ENCODE results near the gene MKRN2. TPM values are rescaled to one million over a fixed set of nuclear protein-coding genes. Genes with fewer than 3 reads are reported as not detected.

MKRN2 gene
- total RNA-seq, 1 experiment from 2014 or later, result 18.2 TPM

DNA sequence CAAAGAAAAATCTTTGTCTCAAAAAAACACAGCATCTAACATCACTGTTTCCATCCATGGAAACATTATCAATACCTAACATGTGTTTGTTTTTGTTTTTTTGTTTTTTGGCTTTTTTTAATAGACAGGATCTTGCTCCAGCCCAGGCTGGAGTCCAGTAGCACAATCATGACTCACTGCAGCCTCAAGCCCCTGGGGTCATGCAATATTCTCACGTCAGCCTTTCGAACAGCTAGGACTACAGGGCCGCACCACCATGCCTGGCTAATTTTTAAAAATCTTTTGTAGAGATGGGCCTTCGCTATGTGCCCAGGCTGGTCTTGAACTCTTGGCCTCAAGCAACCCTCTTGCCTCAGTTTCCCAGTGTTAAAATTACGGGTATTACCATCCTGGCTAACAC is 54.2 kb downstream of the MKRN2 start:
- Mint-ChIP-seq H3K9me3 (no peaks in the 10 kb centered on the region), H3K27me3 (ENCODE audit: low read depth) (no peaks in the 10 kb centered on the region), H3K4me1 (peaks cover 7% of the 10 kb centered on the region), H3K27ac (no peak overlapping the region), H3K36me3 (peaks cover 33% of the 10 kb centered on the region), H3K4me3 (no peak overlapping the region)
- CTCF ChIA-PET, result no interaction called here
- ATAC-seq (no peak), DNase-seq (ENCODE audit: low spot score) (no peak)
- POLR2A ChIA-PET, result interaction anchor here (0.7 kb wide), 1 partner anchor 35 kb away, joined by 3 read pairs; no protein-coding TSS in a partner anchor
- TF ChIP-seq TEAD1 (CRISPR knock-in tag; IDR thresholded peaks at IDR 0.05) (no peak), SP1 (CRISPR knock-in tag; conservative IDR thresholded peaks at IDR 0.05) (no peak), IRF2 (CRISPR knock-in tag; IDR thresholded peaks at IDR 0.05; ENCODE audit: borderline replicate concordance, low read depth) (no peak), NFYB (CRISPR knock-in tag; conservative IDR thresholded peaks at IDR 0.05; ENCODE audit: low read depth) (no peak)
- TF ChIP-seq, protein P1, sequence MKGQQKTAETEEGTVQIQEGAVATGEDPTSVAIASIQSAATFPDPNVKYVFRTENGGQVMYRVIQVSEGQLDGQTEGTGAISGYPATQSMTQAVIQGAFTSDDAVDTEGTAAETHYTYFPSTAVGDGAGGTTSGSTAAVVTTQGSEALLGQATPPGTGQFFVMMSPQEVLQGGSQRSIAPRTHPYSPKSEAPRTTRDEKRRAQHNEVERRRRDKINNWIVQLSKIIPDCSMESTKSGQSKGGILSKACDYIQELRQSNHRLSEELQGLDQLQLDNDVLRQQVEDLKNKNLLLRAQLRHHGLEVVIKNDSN (CRISPR knock-in tag; IDR thresholded peaks at IDR 0.05), result no peak
- TF ChIP-seq, protein P2, sequence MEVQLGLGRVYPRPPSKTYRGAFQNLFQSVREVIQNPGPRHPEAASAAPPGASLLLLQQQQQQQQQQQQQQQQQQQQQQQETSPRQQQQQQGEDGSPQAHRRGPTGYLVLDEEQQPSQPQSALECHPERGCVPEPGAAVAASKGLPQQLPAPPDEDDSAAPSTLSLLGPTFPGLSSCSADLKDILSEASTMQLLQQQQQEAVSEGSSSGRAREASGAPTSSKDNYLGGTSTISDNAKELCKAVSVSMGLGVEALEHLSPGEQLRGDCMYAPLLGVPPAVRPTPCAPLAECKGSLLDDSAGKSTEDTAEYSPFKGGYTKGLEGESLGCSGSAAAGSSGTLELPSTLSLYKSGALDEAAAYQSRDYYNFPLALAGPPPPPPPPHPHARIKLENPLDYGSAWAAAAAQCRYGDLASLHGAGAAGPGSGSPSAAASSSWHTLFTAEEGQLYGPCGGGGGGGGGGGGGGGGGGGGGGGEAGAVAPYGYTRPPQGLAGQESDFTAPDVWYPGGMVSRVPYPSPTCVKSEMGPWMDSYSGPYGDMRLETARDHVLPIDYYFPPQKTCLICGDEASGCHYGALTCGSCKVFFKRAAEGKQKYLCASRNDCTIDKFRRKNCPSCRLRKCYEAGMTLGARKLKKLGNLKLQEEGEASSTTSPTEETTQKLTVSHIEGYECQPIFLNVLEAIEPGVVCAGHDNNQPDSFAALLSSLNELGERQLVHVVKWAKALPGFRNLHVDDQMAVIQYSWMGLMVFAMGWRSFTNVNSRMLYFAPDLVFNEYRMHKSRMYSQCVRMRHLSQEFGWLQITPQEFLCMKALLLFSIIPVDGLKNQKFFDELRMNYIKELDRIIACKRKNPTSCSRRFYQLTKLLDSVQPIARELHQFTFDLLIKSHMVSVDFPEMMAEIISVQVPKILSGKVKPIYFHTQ (CRISPR knock-in tag; IDR thresholded peaks at IDR 0.05), result no peak

DNA sequence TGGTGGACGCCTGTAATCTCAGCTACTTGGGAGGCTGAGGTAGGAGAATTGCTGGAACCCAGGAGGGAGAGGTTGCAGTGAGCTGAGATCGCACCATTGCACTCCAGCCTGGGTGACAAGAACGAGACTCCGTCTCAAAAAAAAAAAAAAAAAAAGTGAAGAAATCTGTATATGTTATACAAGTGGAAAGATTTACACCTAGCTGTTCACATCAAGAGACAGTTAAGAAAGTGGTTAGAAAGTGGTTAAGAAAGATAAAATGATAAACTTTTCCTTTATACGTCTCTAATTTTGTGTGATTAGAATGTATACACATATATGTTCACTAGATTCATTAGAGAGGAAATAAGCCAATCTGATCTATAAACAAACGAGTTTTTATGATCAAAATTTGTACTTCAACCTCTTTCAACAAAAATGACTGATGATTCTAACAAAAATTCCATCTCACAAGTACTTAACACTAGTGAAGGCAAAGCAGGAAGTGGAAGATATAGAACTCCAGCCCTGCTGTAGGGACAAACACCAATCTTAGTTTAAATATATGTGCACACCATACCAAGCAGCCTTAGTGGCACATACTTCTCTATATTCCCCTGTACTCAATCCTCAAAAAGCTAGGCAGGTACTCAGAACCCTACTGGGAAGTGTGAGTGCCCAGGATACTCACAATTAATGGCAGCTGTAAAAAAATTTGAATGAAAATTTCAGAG is 55.8 kb downstream of the MKRN2 start:
- no peaks in the 10 kb centered on the region for H3K9me3 Mint-ChIP-seq
- H3K27me3 Mint-ChIP-seq (ENCODE audit: low read depth), result no peaks in the 10 kb centered on the region
- peaks cover 30% of the 10 kb centered on the region for H3K36me3 Mint-ChIP-seq
- ATAC-seq (no peak), DNase-seq (ENCODE audit: low spot score) (no peak)
- H3K4me1 Mint-ChIP-seq, result peaks cover 7% of the 10 kb centered on the region
- ChIA-PET POLR2A (no interaction called here), CTCF (interaction anchor here (0.9 kb wide), 1 partner anchor 210 kb away, joined by 4 read pairs; no protein-coding TSS in a partner anchor)
- H3K4me3 Mint-ChIP-seq, result no peak overlapping the region
- H3K27ac Mint-ChIP-seq, result no peak overlapping the region
- TF ChIP-seq GRHL2 (CRISPR knock-in tag; IDR thresholded peaks at IDR 0.05; ENCODE audit: insufficient replicate concordance, severe bottlenecking), result no peak
- no peak for TF ChIP-seq PRRX2 (CRISPR knock-in tag; IDR thresholded peaks at IDR 0.05)
- no peak for TF ChIP-seq FOXP1 (CRISPR knock-in tag; IDR thresholded peaks at IDR 0.05; ENCODE audit: borderline replicate concordance)
- TF ChIP-seq, protein P3, sequence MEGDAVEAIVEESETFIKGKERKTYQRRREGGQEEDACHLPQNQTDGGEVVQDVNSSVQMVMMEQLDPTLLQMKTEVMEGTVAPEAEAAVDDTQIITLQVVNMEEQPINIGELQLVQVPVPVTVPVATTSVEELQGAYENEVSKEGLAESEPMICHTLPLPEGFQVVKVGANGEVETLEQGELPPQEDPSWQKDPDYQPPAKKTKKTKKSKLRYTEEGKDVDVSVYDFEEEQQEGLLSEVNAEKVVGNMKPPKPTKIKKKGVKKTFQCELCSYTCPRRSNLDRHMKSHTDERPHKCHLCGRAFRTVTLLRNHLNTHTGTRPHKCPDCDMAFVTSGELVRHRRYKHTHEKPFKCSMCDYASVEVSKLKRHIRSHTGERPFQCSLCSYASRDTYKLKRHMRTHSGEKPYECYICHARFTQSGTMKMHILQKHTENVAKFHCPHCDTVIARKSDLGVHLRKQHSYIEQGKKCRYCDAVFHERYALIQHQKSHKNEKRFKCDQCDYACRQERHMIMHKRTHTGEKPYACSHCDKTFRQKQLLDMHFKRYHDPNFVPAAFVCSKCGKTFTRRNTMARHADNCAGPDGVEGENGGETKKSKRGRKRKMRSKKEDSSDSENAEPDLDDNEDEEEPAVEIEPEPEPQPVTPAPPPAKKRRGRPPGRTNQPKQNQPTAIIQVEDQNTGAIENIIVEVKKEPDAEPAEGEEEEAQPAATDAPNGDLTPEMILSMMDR (IDR thresholded peaks at IDR 0.05), result no peak
- TF ChIP-seq, protein P4, sequence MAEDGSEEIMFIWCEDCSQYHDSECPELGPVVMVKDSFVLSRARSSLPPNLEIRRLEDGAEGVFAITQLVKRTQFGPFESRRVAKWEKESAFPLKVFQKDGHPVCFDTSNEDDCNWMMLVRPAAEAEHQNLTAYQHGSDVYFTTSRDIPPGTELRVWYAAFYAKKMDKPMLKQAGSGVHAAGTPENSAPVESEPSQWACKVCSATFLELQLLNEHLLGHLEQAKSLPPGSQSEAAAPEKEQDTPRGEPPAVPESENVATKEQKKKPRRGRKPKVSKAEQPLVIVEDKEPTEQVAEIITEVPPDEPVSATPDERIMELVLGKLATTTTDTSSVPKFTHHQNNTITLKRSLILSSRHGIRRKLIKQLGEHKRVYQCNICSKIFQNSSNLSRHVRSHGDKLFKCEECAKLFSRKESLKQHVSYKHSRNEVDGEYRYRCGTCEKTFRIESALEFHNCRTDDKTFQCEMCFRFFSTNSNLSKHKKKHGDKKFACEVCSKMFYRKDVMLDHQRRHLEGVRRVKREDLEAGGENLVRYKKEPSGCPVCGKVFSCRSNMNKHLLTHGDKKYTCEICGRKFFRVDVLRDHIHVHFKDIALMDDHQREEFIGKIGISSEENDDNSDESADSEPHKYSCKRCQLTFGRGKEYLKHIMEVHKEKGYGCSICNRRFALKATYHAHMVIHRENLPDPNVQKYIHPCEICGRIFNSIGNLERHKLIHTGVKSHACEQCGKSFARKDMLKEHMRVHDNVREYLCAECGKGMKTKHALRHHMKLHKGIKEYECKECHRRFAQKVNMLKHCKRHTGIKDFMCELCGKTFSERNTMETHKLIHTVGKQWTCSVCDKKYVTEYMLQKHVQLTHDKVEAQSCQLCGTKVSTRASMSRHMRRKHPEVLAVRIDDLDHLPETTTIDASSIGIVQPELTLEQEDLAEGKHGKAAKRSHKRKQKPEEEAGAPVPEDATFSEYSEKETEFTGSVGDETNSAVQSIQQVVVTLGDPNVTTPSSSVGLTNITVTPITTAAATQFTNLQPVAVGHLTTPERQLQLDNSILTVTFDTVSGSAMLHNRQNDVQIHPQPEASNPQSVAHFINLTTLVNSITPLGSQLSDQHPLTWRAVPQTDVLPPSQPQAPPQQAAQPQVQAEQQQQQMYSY (CRISPR knock-in tag; IDR thresholded peaks at IDR 0.05), result no peak
- no peak for TF ChIP-seq NR1H2 (CRISPR knock-in tag; IDR thresholded peaks at IDR 0.05)
- no peak for TF ChIP-seq KAT7 (CRISPR knock-in tag; IDR thresholded peaks at IDR 0.05; ENCODE audit: borderline replicate concordance)
- no peak for TF ChIP-seq NR2C2 (CRISPR knock-in tag; IDR thresholded peaks at IDR 0.05)
- no peak for TF ChIP-seq HMGA2 (CRISPR knock-in tag; IDR thresholded peaks at IDR 0.05)
- no peak for TF ChIP-seq ZNF671 (CRISPR knock-in tag; IDR thresholded peaks at IDR 0.05)
- no peak for TF ChIP-seq NFYB (CRISPR knock-in tag; conservative IDR thresholded peaks at IDR 0.05; ENCODE audit: low read depth)
- TF ChIP-seq, protein P5, sequence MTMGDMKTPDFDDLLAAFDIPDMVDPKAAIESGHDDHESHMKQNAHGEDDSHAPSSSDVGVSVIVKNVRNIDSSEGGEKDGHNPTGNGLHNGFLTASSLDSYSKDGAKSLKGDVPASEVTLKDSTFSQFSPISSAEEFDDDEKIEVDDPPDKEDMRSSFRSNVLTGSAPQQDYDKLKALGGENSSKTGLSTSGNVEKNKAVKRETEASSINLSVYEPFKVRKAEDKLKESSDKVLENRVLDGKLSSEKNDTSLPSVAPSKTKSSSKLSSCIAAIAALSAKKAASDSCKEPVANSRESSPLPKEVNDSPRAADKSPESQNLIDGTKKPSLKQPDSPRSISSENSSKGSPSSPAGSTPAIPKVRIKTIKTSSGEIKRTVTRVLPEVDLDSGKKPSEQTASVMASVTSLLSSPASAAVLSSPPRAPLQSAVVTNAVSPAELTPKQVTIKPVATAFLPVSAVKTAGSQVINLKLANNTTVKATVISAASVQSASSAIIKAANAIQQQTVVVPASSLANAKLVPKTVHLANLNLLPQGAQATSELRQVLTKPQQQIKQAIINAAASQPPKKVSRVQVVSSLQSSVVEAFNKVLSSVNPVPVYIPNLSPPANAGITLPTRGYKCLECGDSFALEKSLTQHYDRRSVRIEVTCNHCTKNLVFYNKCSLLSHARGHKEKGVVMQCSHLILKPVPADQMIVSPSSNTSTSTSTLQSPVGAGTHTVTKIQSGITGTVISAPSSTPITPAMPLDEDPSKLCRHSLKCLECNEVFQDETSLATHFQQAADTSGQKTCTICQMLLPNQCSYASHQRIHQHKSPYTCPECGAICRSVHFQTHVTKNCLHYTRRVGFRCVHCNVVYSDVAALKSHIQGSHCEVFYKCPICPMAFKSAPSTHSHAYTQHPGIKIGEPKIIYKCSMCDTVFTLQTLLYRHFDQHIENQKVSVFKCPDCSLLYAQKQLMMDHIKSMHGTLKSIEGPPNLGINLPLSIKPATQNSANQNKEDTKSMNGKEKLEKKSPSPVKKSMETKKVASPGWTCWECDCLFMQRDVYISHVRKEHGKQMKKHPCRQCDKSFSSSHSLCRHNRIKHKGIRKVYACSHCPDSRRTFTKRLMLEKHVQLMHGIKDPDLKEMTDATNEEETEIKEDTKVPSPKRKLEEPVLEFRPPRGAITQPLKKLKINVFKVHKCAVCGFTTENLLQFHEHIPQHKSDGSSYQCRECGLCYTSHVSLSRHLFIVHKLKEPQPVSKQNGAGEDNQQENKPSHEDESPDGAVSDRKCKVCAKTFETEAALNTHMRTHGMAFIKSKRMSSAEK (CRISPR knock-in tag; IDR thresholded peaks at IDR 0.05; ENCODE audit: borderline replicate concordance), result no peak
- TF ChIP-seq, protein P6, sequence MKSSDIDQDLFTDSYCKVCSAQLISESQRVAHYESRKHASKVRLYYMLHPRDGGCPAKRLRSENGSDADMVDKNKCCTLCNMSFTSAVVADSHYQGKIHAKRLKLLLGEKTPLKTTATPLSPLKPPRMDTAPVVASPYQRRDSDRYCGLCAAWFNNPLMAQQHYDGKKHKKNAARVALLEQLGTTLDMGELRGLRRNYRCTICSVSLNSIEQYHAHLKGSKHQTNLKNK (CRISPR knock-in tag; IDR thresholded peaks at IDR 0.05), result no peak
- TF ChIP-seq, protein P7, sequence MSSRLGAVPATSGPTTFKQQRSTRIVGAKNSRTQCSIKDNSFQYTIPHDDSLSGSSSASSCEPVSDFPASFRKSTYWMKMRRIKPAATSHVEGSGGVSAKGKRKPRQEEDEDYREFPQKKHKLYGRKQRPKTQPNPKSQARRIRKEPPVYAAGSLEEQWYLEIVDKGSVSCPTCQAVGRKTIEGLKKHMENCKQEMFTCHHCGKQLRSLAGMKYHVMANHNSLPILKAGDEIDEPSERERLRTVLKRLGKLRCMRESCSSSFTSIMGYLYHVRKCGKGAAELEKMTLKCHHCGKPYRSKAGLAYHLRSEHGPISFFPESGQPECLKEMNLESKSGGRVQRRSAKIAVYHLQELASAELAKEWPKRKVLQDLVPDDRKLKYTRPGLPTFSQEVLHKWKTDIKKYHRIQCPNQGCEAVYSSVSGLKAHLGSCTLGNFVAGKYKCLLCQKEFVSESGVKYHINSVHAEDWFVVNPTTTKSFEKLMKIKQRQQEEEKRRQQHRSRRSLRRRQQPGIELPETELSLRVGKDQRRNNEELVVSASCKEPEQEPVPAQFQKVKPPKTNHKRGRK (CRISPR knock-in tag; IDR thresholded peaks at IDR 0.05; ENCODE audit: borderline replicate concordance), result no peak

All from WTC11 (cell line).